LNCaP clone FGC (cell line): ENCODE data around the gene PDCD5.
"Not testable (repeated sequence)": the region's sequence is repeated elsewhere in the genome, so short reads cannot be mapped to it uniquely, and the experiment has no call there.

Experiments used
- DNase-seq: peaks from one replicate; pipeline ENCODE4 v3.0.0-alpha.2; 2011; ENCODE audit warnings: low read depth
- H3K4me3 ChIP-seq: 2 replicates; pipeline ENCODE4 v1.5.1; 2011; ENCODE audit warnings: mild to moderate bottlenecking, low read depth, low read length, control low read depth
- CTCF ChIP-seq: IDR thresholded peaks from 2 replicates; pipeline ENCODE4 v1.5.1; 2012; ENCODE audit warnings: mild to moderate bottlenecking; ENCODE audit not compliant: control insufficient read depth, insufficient read depth; ENCODE audit errors: extremely low read depth

PDCD5 gene

GRCh38 chr19:32566246-32566830 lies 14.7 kb upstream of the PDCD5 start:
- no peak overlapping the region for H3K4me3 ChIP-seq
- no peak for DNase-seq
- no peak for TF ChIP-seq CTCF

GRCh38 chr19:32567486-32567885 lies 13.5 kb upstream of the PDCD5 start:
- no peak overlapping the region for H3K4me3 ChIP-seq
- no peak for TF ChIP-seq CTCF
- no peak for DNase-seq

- peak; percentile 28 for DNase-seq
- peak overlapping the region; percentile 38 for H3K4me3 ChIP-seq
- TF ChIP-seq CTCF, result peak; percentile 83
Measured at GRCh38 chr19:32570081-32570785, 10.8 kb upstream of the PDCD5 start.

GRCh38 chr19:32571471-32572075 lies 9.4 kb upstream of the PDCD5 start:
- not testable (repeated sequence) for DNase-seq, H3K4me3 ChIP-seq

GRCh38 chr19:32572700-32573491 lies 8.1 kb upstream of the PDCD5 start:
- not testable (repeated sequence) for DNase-seq, H3K4me3 ChIP-seq

- no peak overlapping the region for H3K4me3 ChIP-seq
- DNase-seq, result no peak
- no peak for TF ChIP-seq CTCF
Measured at GRCh38 chr19:32573492-32573794, 7.5 kb upstream of the PDCD5 start.

GRCh38 chr19:32576790-32577189 lies 4.2 kb upstream of the PDCD5 start:
- no peak for TF ChIP-seq CTCF

More at GRCh38 chr19:32576790-32577189, 4.2 kb upstream of the PDCD5 start:
- H3K4me3 ChIP-seq, result no peak overlapping the region
- DNase-seq, result no peak
